ENCODE results near the gene CCDC24.

- TF ChIP-seq CTCF (IDR thresholded peaks at IDR 0.05; ENCODE audit: insufficient read depth, low read depth, low read length), result no peak
- no peak for TF ChIP-seq EZH2 (IDR thresholded peaks at IDR 0.05; ENCODE audit: insufficient read depth, low read length)
These were observed 8.0 kb upstream of the CCDC24 start for GRCh38 chr1:43983253-43983899.
